A549 treated with Hydrocortisone at 1 μM for 4 hours (cell line): ENCODE data around the gene BRIP1. TPM values are rescaled to one million over a fixed set of nuclear protein-coding genes. Genes with fewer than 3 reads are reported as not detected.

Experiments used
- total RNA-seq: library from RNA; stranded (reverse); fragments of 200-300 nt; extraction: Qiagen RNA extraction; gene quantifications from 5 replicates; pipeline ENCODE4 v1.2.3, GENCODE V29; 2022

BRIP1 gene
- total RNA-seq = 2.7 to 5.0 TPM (median 4.2 TPM) in 5 replicates

DNA sequence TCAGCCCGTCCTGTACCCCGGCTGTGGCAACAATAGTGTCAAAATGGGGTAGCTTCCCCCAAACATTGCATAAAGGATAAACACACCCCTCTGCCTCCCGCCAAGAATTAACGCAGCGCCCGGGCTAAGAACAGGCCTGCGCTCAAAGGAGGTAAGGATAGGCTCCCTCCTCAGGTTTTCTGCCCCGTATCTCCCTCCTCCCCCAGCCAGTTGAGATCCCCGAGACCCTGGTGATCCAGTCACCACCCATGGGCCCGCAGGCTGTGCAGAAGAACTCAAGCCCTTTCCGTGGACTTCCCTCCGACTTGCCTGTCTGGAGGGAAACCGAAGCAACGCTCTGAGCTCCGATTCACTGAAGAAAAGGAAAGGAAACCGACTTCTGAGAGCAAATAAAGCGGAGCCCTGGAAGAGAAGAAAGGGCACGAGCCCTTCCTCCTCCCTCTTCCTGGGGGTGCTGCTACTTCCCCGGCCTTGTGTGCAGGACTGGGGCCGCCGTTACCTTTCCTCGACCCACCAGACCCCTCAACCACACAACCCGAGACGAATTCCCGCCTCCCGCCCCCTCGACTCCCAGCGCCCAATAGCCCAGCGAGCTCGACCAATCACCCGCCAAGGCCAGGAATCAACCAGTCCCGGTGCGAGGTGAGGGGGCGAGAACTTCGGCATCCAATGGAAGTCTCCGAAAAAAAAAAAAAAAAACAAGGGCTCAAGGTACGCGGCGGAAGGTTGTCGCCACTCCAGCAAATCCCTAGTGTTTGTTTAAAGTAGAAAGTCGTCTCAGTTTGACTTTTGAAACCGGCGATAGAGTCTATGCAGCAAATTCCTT, at the start of gene BRIP1:
TSS of gene BRIP1 (minus strand) at position 554 of the 826 bp plus-strand sequence. CDS start 1,989 bp downstream, outside the sequence.

Other genes starting within 250 kb of the BRIP1 start
- gene INTS2, start 64.5 kb upstream of the BRIP1 start, total RNA-seq = 9.5 to 16.8 TPM (median 12.5 TPM) in 5 replicates
- 14.2 to 25.2 TPM (median 20.2 TPM) in 5 replicates for gene MED13, start 201.8 kb upstream of the BRIP1 start, total RNA-seq